ENCODE data around the gene MOBP.
"Not testable (repeated sequence)": the region's sequence is repeated elsewhere in the genome, so short reads cannot be mapped to it uniquely, and the experiment has no call there.

The MOBP gene

GRCh38 chr3:39453134-39453533 lies 14.3 kb upstream of the MOBP start:
- no peak for FAIRE-seq

- FAIRE-seq, result not testable (repeated sequence)
Observed at GRCh38 chr3:39453872-39454271, 13.6 kb upstream of the MOBP start.

- FAIRE-seq, result no peak
Observed at GRCh38 chr3:39454591-39455217, 12.8 kb upstream of the MOBP start.

- no peak for FAIRE-seq
Observed at GRCh38 chr3:39456159-39456558, 11.3 kb upstream of the MOBP start.

GRCh38 chr3:39457361-39457760 lies 10.1 kb upstream of the MOBP start:
- no peak for FAIRE-seq

- FAIRE-seq, result not testable (repeated sequence)
Observed at GRCh38 chr3:39458579-39458978, 8.9 kb upstream of the MOBP start.

GRCh38 chr3:39460677-39461076 lies 6.8 kb upstream of the MOBP start:
- no peak for FAIRE-seq

- FAIRE-seq, result no peak
Observed at GRCh38 chr3:39463269-39463668, 4.2 kb upstream of the MOBP start.

- no peak for FAIRE-seq
Observed at GRCh38 chr3:39466988-39467387, 492 bp upstream of the MOBP start.

- no peak for FAIRE-seq
Observed at GRCh38 chr3:39468108-39468436, 592 bp downstream of the MOBP start.

GRCh38 chr3:39469258-39469657 lies 1.8 kb downstream of the MOBP start:
- peak; percentile 99 for FAIRE-seq

- FAIRE-seq, result no peak
Observed at GRCh38 chr3:39469945-39470344, 2.5 kb downstream of the MOBP start.

- FAIRE-seq, result no peak
Observed at GRCh38 chr3:39471652-39472051, 4.2 kb downstream of the MOBP start.

- no peak for FAIRE-seq
Observed at GRCh38 chr3:39473452-39474125, 6.1 kb downstream of the MOBP start.

GRCh38 chr3:39474126-39474515 lies 6.6 kb downstream of the MOBP start:
- FAIRE-seq, result no peak

- FAIRE-seq, result no peak
Observed at GRCh38 chr3:39476783-39477182, 9.3 kb downstream of the MOBP start.

GRCh38 chr3:39478226-39478625 lies 10.7 kb downstream of the MOBP start:
- no peak for FAIRE-seq

- no peak for FAIRE-seq
Observed at GRCh38 chr3:39479701-39480414, 12.4 kb downstream of the MOBP start.

GRCh38 chr3:39485547-39485946 lies 18.1 kb downstream of the MOBP start:
- FAIRE-seq, result no peak

- no peak for FAIRE-seq
Observed at GRCh38 chr3:39491014-39491413, 23.5 kb downstream of the MOBP start.

GRCh38 chr3:39491733-39492350 lies 24.4 kb downstream of the MOBP start:
- FAIRE-seq, result no peak

- no peak for FAIRE-seq
Observed at GRCh38 chr3:39494781-39495180, 27.3 kb downstream of the MOBP start.

GRCh38 chr3:39497753-39498152 lies 30.3 kb downstream of the MOBP start:
- no peak for FAIRE-seq

Data from A204.1 (cell line).